ENCODE measurements around the gene TBC1D14.
"Not testable (repeated sequence)": the region's sequence is repeated elsewhere in the genome, so short reads cannot be mapped to it uniquely, and the experiment has no call there.

Gene TBC1D14

GRCh38 chr4:7068883-7069282, 159.3 kb downstream of the TBC1D14 start:
- DNase-seq, result peak; percentile 64

- DNase-seq, result peak; percentile 95
Observed at GRCh38 chr4:7070729-7071511, 161.3 kb downstream of the TBC1D14 start.

- DNase-seq, result no peak
Observed at GRCh38 chr4:7073059-7073458, 163.4 kb downstream of the TBC1D14 start.

- no peak for DNase-seq
Observed at GRCh38 chr4:7073526-7074390, 164.1 kb downstream of the TBC1D14 start.

DNA sequence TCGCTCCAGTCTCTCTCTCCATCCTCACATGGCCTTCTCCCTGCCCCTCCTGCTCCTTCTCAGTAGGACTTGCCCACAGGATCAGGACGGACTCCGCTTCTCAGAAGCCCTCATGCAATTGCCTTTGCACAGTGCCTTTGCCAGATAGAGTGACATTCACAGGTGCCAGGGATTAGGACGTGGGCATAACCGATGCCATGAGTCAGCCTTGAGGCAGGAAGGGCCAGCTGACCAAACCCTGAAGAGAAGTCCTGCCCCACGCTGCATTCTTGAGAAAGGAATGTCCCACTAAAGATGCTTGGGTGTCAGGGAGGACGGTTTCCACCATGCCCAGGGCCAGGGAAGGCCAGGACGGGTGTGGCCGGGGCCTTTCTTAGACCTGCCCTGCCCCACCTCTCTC, 164.8 kb downstream of the TBC1D14 start:
- no peak for DNase-seq

DNA sequence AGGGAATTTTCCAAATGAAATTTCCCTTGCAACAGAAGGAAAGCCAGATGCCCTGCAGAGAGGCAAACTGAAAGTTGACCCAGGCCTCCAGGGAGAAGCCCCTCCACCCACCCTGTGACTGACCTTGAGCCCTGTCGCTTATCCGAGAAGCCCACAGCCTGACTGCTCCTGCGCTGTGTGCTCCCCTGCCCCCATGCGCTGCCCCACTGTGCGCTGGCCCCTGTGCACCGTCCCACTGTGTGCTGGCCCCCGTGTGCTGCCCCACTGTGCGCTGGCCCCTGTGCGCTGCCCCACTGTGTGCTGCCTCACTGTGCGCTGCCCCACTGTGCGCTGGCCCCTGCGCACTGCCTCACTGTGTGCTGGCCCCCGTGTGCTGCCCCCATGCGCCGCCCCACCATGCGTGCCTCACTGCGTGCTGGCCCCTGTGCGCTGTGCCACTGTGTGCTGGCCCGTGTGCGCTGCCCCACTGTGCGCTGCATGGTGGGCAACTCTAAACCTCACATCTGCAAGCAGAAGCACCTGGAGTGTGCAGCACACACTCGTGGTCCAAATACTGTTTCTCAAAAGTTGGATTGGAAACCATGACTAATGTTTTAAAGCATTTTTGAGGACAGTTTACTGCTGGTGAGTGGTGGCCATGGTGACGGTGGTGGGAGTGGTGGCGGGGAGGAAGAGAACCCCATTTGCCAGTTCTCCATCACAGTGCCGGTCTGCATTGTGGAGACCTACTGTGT, 166.5 kb downstream of the TBC1D14 start:
- DNase-seq, result no peak

DNA sequence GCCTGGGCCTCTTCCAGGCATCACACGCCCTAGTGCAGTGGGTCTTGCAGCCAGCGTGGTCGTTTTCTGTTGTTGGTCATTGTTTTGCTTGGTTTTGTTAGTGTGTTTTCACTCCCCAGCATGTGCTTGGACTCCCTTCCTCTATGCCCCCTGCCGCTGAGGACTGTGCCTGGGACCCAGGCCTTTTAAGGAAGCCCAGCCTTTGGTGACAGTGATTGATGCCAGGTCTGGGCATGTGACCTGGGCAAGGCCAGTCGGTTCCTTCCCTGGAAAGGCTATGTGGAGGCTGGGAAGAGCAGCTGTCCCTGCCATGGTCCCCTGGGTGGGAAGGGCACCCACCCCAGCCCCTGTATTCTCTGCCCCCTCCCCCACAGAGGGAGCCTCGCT, 167.1 kb downstream of the TBC1D14 start:
- DNase-seq, result no peak

- DNase-seq, result no peak
Observed at GRCh38 chr4:7077371-7077770, 167.7 kb downstream of the TBC1D14 start.

GRCh38 chr4:7078025-7078424, 168.4 kb downstream of the TBC1D14 start:
- no peak for DNase-seq

GRCh38 chr4:7079483-7079882, 169.9 kb downstream of the TBC1D14 start:
- not testable (repeated sequence) for DNase-seq

- not testable (repeated sequence) for DNase-seq
Observed at GRCh38 chr4:7079909-7080308, 170.3 kb downstream of the TBC1D14 start.
